NCI-H82 treated with DMSO at 0.1 percent for 48 hours (cell line): ENCODE results near the gene ZDHHC14.

Experiments
- DNase-seq: peaks from one replicate; lab custom pipeline; 2025; ENCODE audit not compliant: unreplicated experiment; lab: John Stamatoyannopoulos, UW

ZDHHC14 gene

GRCh38 chr6:157513619-157514485, 132.9 kb downstream of the ZDHHC14 start:
- no peak for DNase-seq

GRCh38 chr6:157514659-157515496, 133.9 kb downstream of the ZDHHC14 start:
- DNase-seq: no peak

GRCh38 chr6:157516319-157517026, 135.5 kb downstream of the ZDHHC14 start:
- DNase-seq: no peak

- no peak for DNase-seq
Measured at GRCh38 chr6:157517601-157518359, 136.8 kb downstream of the ZDHHC14 start.

- no peak for DNase-seq
Measured at GRCh38 chr6:157518397-157519250, 137.6 kb downstream of the ZDHHC14 start.

- DNase-seq: no peak
Measured at GRCh38 chr6:157519255-157520116, 138.5 kb downstream of the ZDHHC14 start.

GRCh38 chr6:157520117-157520406, 139.1 kb downstream of the ZDHHC14 start:
- no peak for DNase-seq

- DNase-seq: no peak
Measured at GRCh38 chr6:157520596-157521361, 139.8 kb downstream of the ZDHHC14 start.

- DNase-seq: no peak
Measured at GRCh38 chr6:157521362-157522335, 140.7 kb downstream of the ZDHHC14 start.

- no peak for DNase-seq
Measured at GRCh38 chr6:157522472-157522871, 141.5 kb downstream of the ZDHHC14 start.

GRCh38 chr6:157524735-157525134, 143.7 kb downstream of the ZDHHC14 start:
- no peak for DNase-seq

GRCh38 chr6:157525292-157525889, 144.4 kb downstream of the ZDHHC14 start:
- no peak for DNase-seq

GRCh38 chr6:157525918-157526425, 145.0 kb downstream of the ZDHHC14 start:
- no peak for DNase-seq

- no peak for DNase-seq
Measured at GRCh38 chr6:157527471-157527907, 146.5 kb downstream of the ZDHHC14 start.

- no peak for DNase-seq
Measured at GRCh38 chr6:157528931-157529653, 148.1 kb downstream of the ZDHHC14 start.

GRCh38 chr6:157529654-157530039, 148.7 kb downstream of the ZDHHC14 start:
- no peak for DNase-seq
